Vagina (tissue), 2 donors: Measurements from ENCODE around the gene RASGRF2.

Experiments used
- POLR2A ChIP-seq, 2 donors: fragments of 450-650 bp; IDR thresholded peaks; one replicate each; pipeline ENCODE4 v1.6.1; 2017; ENCODE audit warnings: antibody characterized with exemption in 2 of 2, mild to moderate bottlenecking in 2 of 2, moderate library complexity in 2 of 2
- POLR2AphosphoS5 ChIP-seq, 2 donors: sonication (generic); formaldehyde crosslinking; IDR thresholded peaks; one replicate each; pipeline ENCODE4 v1.9.0; 2017; ENCODE audit warnings: antibody characterized with exemption in 2 of 2, mild to moderate bottlenecking in 2 of 2, low read depth in 1 of 2; ENCODE audit not compliant: insufficient read depth in 1 of 2
- TF ChIP-seq, protein P1 (sequence below), 3 experiments: fragments of 450-650 bp in 2 of 3; fragments of 200-600 bp in 1 of 3; sonication (generic) in 1 of 3; IDR thresholded peaks; one replicate each; pipeline ENCODE4 v1.5.1; 2017 to 2019; ENCODE audit warnings: antibody characterized with exemption in 3 of 3, mild to moderate bottlenecking in 2 of 3, moderate library complexity in 2 of 3

DNA sequence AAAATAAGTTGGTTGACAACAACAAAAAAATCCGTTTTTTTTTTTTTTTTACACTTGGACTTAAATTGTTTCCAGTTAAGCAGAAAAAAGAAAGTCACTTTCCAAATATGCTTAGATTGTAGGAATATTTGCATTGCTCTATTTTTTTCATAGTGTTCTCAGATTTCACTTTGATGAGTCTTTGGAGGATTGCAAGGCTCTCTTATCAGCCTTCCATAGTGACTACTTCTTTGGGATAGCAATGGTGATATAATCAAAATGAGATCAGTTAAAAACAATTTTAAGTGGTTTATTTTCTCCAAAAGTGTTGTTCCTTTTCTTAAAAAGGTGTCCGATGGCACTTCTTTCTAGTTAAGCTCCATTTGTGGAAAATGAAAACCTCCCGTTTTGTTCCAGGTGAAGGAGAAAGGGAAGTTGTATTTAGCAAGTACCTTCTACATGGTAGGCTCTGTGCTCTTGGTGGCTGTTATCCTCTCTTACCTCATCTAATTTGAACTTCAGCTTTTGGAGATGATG is 3.9 kb downstream of the RASGRF2 start:
- TF ChIP-seq, protein P1, sequence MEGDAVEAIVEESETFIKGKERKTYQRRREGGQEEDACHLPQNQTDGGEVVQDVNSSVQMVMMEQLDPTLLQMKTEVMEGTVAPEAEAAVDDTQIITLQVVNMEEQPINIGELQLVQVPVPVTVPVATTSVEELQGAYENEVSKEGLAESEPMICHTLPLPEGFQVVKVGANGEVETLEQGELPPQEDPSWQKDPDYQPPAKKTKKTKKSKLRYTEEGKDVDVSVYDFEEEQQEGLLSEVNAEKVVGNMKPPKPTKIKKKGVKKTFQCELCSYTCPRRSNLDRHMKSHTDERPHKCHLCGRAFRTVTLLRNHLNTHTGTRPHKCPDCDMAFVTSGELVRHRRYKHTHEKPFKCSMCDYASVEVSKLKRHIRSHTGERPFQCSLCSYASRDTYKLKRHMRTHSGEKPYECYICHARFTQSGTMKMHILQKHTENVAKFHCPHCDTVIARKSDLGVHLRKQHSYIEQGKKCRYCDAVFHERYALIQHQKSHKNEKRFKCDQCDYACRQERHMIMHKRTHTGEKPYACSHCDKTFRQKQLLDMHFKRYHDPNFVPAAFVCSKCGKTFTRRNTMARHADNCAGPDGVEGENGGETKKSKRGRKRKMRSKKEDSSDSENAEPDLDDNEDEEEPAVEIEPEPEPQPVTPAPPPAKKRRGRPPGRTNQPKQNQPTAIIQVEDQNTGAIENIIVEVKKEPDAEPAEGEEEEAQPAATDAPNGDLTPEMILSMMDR (IDR thresholded peaks at IDR 0.05) = no peak
- no peak for TF ChIP-seq POLR2A (IDR thresholded peaks at IDR 0.05)
- TF ChIP-seq POLR2AphosphoS5 (IDR thresholded peaks at IDR 0.05; ENCODE audit: insufficient read depth in 1 of 2, low read depth in 1 of 2) = no peak
